Central memory CD8-positive, alpha-beta T cell (primary cell): ENCODE measurements around the gene SAMD14.

Experiments used
- ATAC-seq: fragments of 150-1000 bp; cut with Tn5 transposase; replicated peaks from 2 replicates; pipeline ENCODE4 v1.10.0; 2022; ENCODE audit warnings: mild to moderate bottlenecking, moderate FRiP score, moderate number of reproducible peaks; ENCODE audit not compliant: poor library complexity, severe bottlenecking; ENCODE audit errors: extremely low read depth
- DNase-seq, 2 donors: peaks; one replicate each; pipeline ENCODE4 v3.0.0; 2021; ENCODE audit warnings: low spot score in 2 of 2
- H3K27ac Mint-ChIP-seq: one replicate; pipeline ENCODE4 v1.8.0; 2022; ENCODE audit warnings: low read depth, mild to moderate bottlenecking, moderate library complexity, mixed read lengths
- H3K27me3 Mint-ChIP-seq: one replicate; pipeline ENCODE4 v1.8.0; 2022; ENCODE audit warnings: mixed read lengths
- H3K36me3 Mint-ChIP-seq: one replicate; pipeline ENCODE4 v1.8.0; 2022; ENCODE audit warnings: mild to moderate bottlenecking, moderate library complexity, mixed read lengths; ENCODE audit not compliant: insufficient read depth
- H3K4me1 Mint-ChIP-seq: one replicate; pipeline ENCODE4 v1.8.0; 2022; ENCODE audit warnings: mixed read lengths
- H3K4me3 Mint-ChIP-seq: one replicate; pipeline ENCODE4 v1.8.0; 2022; ENCODE audit warnings: mild to moderate bottlenecking, moderate library complexity, mixed read lengths
- H3K9me3 Mint-ChIP-seq: one replicate; pipeline ENCODE4 v1.8.0; 2022; ENCODE audit warnings: mixed read lengths

SAMD14 gene

GRCh38 chr17:50129353-50129727 is 620 bp downstream of the SAMD14 start:
- Mint-ChIP-seq H3K9me3 (no peaks in the 10 kb centered on the region), H3K27ac (peak overlapping the region; percentile 90), H3K4me3 (peak overlapping the region; percentile 72), H3K36me3 (peaks cover 26% of the 10 kb centered on the region), H3K4me1 (peaks cover 42% of the 10 kb centered on the region), H3K27me3 (peaks cover 16% of the 10 kb centered on the region)
- ATAC-seq (no peak), DNase-seq (no peak)

GRCh38 chr17:50128441-50129352 is 1.3 kb downstream of the SAMD14 start:
- H3K27me3 Mint-ChIP-seq = peaks cover 16% of the 10 kb centered on the region
- no peaks in the 10 kb centered on the region for H3K9me3 Mint-ChIP-seq
- H3K27ac Mint-ChIP-seq = peak overlapping the region; percentile 90
- peak overlapping the region; percentile 72 for H3K4me3 Mint-ChIP-seq
- peaks cover 42% of the 10 kb centered on the region for H3K4me1 Mint-ChIP-seq
- H3K36me3 Mint-ChIP-seq = peaks cover 25% of the 10 kb centered on the region
- ATAC-seq = no peak
- no peak for DNase-seq

- Mint-ChIP-seq H3K4me1 (peaks cover 42% of the 10 kb centered on the region), H3K36me3 (peaks cover 25% of the 10 kb centered on the region), H3K9me3 (no peaks in the 10 kb centered on the region), H3K4me3 (no peak overlapping the region), H3K27ac (no peak overlapping the region), H3K27me3 (peaks cover 18% of the 10 kb centered on the region)
- no peak for ATAC-seq
- no peak for DNase-seq
Measured at GRCh38 chr17:50127697-50128361, 2.1 kb downstream of the SAMD14 start.

DNA sequence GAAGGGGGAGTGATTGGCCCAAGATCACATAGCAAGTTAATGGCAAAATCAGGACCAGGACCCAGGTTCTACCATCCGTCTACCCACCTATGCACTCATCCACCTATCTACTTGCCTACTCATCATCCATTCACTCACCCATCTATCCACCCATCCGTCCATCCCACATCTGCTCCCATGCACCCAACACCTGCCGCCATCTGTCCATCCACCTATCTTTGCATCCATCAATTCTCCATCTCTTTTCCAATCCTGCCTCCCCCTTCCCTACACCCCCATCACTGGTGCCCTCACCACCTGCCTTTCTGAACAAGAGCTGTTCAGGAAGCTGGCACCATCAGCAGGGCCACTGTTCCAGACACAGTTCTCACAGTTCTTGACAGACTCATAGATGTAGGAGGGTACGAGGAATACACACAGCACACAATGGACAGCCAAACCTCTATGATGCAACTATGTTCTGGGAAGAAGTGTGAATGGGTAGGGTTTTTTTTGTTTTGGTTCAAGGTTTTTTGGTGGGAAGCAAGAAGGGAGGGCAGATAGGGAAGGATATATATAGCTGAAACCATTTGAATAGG is 4.5 kb downstream of the SAMD14 start:
- peaks cover 15% of the 10 kb centered on the region for H3K36me3 Mint-ChIP-seq
- H3K4me1 Mint-ChIP-seq = peaks cover 21% of the 10 kb centered on the region

DNA sequence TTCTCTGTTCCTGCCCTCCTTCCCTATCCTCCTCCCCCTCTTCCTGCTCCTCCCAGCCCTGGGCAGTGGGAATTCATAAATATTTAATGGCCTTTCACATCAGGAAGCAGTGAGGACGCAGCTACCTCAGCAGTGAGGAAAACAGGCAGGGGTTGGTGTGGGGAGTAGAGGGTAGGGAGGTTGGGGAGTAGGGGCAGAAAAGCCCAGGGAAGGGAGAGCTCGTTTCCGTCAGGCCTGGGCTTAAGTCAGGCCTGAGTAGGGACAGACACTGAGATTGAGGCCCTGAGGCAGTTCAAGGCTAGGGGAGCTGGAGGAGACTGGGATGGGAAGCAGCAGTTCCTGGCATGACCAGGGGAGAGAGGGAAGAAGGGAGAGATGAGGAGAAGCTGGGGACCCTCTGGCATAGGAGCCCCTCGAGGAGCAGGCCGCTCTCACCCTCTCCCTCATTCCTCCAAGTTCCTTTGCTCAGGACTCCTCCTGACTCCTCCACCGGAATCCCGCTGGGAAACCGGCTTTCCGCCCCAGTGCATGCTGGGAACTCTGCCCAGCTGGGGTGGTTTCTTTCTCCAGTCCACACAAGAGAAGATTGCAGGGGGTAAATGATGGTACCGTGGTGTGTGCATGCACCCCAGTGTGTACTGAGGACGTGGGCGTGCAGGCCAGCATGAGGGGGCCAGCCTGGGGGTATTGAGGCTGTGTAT is 6.2 kb downstream of the SAMD14 start:
- Mint-ChIP-seq H3K27me3 (peaks cover 52% of the 10 kb centered on the region), H3K9me3 (no peaks in the 10 kb centered on the region), H3K27ac (no peak overlapping the region), H3K36me3 (peaks cover 4% of the 10 kb centered on the region), H3K4me1 (peaks cover 12% of the 10 kb centered on the region), H3K4me3 (no peak overlapping the region)
- ATAC-seq (no peak), DNase-seq (no peak)

More for the DNA sequence above, 4.5 kb downstream of the SAMD14 start:
- Mint-ChIP-seq H3K27me3 (peaks cover 42% of the 10 kb centered on the region), H3K4me3 (no peak overlapping the region), H3K27ac (no peak overlapping the region), H3K9me3 (no peaks in the 10 kb centered on the region)
- no peak for DNase-seq
- ATAC-seq = no peak

DNA sequence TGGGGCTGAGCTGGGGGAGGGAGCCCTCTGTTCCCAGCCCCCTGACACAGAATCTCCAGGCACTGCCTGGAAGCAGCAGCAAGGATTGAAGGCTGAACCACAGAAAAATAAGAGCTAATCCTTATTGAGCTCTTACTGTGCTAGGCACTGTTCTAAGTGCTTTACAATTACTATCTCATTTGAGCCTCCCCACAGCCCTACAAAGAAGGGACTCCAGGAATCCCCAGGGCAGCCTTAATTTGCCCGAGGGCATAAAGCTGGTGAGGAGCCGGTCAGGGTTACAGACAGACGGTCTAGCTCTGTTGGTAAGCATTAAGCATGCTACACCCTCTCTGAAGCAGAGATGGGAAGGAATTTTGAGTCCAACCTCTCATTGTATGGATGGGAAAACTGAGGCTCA is 7.0 kb downstream of the SAMD14 start:
- DNase-seq (no peak), ATAC-seq (no peak)
- H3K4me3 Mint-ChIP-seq = no peak overlapping the region
- H3K27ac Mint-ChIP-seq = no peak overlapping the region
- H3K4me1 Mint-ChIP-seq = peaks cover 4% of the 10 kb centered on the region
- H3K27me3 Mint-ChIP-seq = peaks cover 52% of the 10 kb centered on the region
- H3K36me3 Mint-ChIP-seq = no peaks in the 10 kb centered on the region
- no peaks in the 10 kb centered on the region for H3K9me3 Mint-ChIP-seq

GRCh38 chr17:50120475-50121253 is 9.3 kb downstream of the SAMD14 start:
- no peak for DNase-seq
- no peak for ATAC-seq
- Mint-ChIP-seq H3K36me3 (no peaks in the 10 kb centered on the region), H3K27ac (no peak overlapping the region), H3K4me1 (peaks cover 7% of the 10 kb centered on the region), H3K27me3 (peaks cover 73% of the 10 kb centered on the region), H3K4me3 (no peak overlapping the region), H3K9me3 (no peaks in the 10 kb centered on the region)

GRCh38 chr17:50118828-50119218 is 11.1 kb downstream of the SAMD14 start:
- H3K4me3 Mint-ChIP-seq = no peak overlapping the region
- H3K36me3 Mint-ChIP-seq = no peaks in the 10 kb centered on the region
- no peaks in the 10 kb centered on the region for H3K9me3 Mint-ChIP-seq
- H3K4me1 Mint-ChIP-seq = peaks cover 15% of the 10 kb centered on the region
- ATAC-seq = no peak
- DNase-seq = no peak
- peaks cover 85% of the 10 kb centered on the region for H3K27me3 Mint-ChIP-seq
- H3K27ac Mint-ChIP-seq = no peak overlapping the region

- DNase-seq (no peak), ATAC-seq (no peak)
- peaks cover under 1% of the 10 kb centered on the region for H3K36me3 Mint-ChIP-seq
- H3K27ac Mint-ChIP-seq = no peak overlapping the region
- no peaks in the 10 kb centered on the region for H3K9me3 Mint-ChIP-seq
- H3K4me3 Mint-ChIP-seq = no peak overlapping the region
- peaks cover 85% of the 10 kb centered on the region for H3K27me3 Mint-ChIP-seq
- peaks cover 15% of the 10 kb centered on the region for H3K4me1 Mint-ChIP-seq
Measured at GRCh38 chr17:50118076-50118827, 11.7 kb downstream of the SAMD14 start.

- peaks cover 2% of the 10 kb centered on the region for H3K36me3 Mint-ChIP-seq
- H3K4me1 Mint-ChIP-seq = peaks cover 15% of the 10 kb centered on the region
- H3K27me3 Mint-ChIP-seq = peaks cover 78% of the 10 kb centered on the region
- H3K9me3 Mint-ChIP-seq = no peaks in the 10 kb centered on the region
- ATAC-seq (peak; percentile 83), DNase-seq (peak; percentile 36 to 46)
- no peak overlapping the region for H3K27ac Mint-ChIP-seq
- H3K4me3 Mint-ChIP-seq = peak overlapping the region; percentile 65
Measured at GRCh38 chr17:50117202-50118051, 12.5 kb downstream of the SAMD14 start.

DNA sequence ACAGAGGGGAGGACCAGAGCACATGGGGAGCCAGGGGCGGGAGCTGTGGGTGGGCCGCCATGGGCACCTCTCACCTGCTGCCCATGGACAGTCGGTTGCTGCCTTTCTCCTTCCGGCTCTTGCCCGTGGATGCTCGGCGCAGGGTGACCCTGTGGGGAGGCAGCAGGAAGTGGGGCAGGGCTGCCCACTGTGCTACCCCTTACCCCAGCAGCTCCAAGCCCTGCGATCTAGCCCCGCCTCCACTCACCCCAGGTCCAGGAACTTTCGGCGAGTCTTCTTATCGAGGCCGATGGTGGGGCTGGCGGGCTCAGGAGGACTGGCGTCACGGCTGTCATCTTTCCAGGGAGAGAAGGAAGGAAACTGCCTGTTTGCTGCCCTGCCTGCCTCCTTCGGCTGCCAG is 14.2 kb downstream of the SAMD14 start:
- H3K9me3 Mint-ChIP-seq = no peaks in the 10 kb centered on the region
- H3K4me1 Mint-ChIP-seq = peaks cover 15% of the 10 kb centered on the region
- no peak overlapping the region for H3K27ac Mint-ChIP-seq
- DNase-seq = no peak
- H3K36me3 Mint-ChIP-seq = peaks cover 2% of the 10 kb centered on the region
- no peak for ATAC-seq
- no peak overlapping the region for H3K4me3 Mint-ChIP-seq
- H3K27me3 Mint-ChIP-seq = peaks cover 62% of the 10 kb centered on the region
